Measurements from ENCODE around the gene GPR162.
"Not testable (repeated sequence)": the region's sequence is repeated elsewhere in the genome, so short reads cannot be mapped to it uniquely, and the experiment has no call there.

The GPR162 gene

GRCh38 chr12:6854036-6854435, 32.4 kb downstream of the GPR162 start:
- no peak for DNase-seq (ENCODE audit: low spot score)

- DNase-seq (ENCODE audit: low spot score), result no peak
These were observed 33.7 kb downstream of the GPR162 start for GRCh38 chr12:6855322-6855721.

GRCh38 chr12:6858799-6859198, 37.2 kb downstream of the GPR162 start:
- DNase-seq (ENCODE audit: low spot score), result no peak

- no peak for DNase-seq (ENCODE audit: low spot score)
These were observed 38.5 kb downstream of the GPR162 start for GRCh38 chr12:6860116-6860515.

GRCh38 chr12:6860942-6861341, 39.3 kb downstream of the GPR162 start:
- DNase-seq (ENCODE audit: low spot score), result no peak

- DNase-seq (ENCODE audit: low spot score), result no peak
These were observed 39.8 kb downstream of the GPR162 start for GRCh38 chr12:6861391-6861790.

GRCh38 chr12:6863033-6863432, 41.4 kb downstream of the GPR162 start:
- no peak for DNase-seq (ENCODE audit: low spot score)

- no peak for DNase-seq (ENCODE audit: low spot score)
These were observed 42.1 kb downstream of the GPR162 start for GRCh38 chr12:6863586-6864321.

- DNase-seq (ENCODE audit: low spot score), result not testable (repeated sequence)
These were observed 43.7 kb downstream of the GPR162 start for GRCh38 chr12:6865307-6865706.

- no peak for DNase-seq (ENCODE audit: low spot score)
These were observed 44.7 kb downstream of the GPR162 start for GRCh38 chr12:6866163-6866919.

GRCh38 chr12:6866920-6867412, 45.3 kb downstream of the GPR162 start:
- no peak for DNase-seq (ENCODE audit: low spot score)

GRCh38 chr12:6867413-6868210, 46.0 kb downstream of the GPR162 start, which contains the start of gene TPI1:
Gene TPI1, plus strand, starts transcription at chr12:6867531. Its CDS starts 36 bp downstream, at chr12:6867567.
- DNase-seq (ENCODE audit: low spot score), result peak; percentile 87

GRCh38 chr12:6868211-6869048, 46.8 kb downstream of the GPR162 start:
- DNase-seq (ENCODE audit: low spot score), result no peak

GRCh38 chr12:6869049-6870021, 47.7 kb downstream of the GPR162 start:
- peak; percentile 81 for DNase-seq (ENCODE audit: low spot score)

- DNase-seq (ENCODE audit: low spot score), result not testable (repeated sequence)
These were observed 48.7 kb downstream of the GPR162 start for GRCh38 chr12:6870304-6870703.

GRCh38 chr12:6871052-6871957, 49.7 kb downstream of the GPR162 start:
- peak; percentile 13 for DNase-seq (ENCODE audit: low spot score)

GRCh38 chr12:6872073-6873048, 50.7 kb downstream of the GPR162 start:
- DNase-seq (ENCODE audit: low spot score), result peak; percentile 84
